Fibroblast of lung (primary cell): ENCODE measurements around the gene MAP3K15.

Experiments
- CTCF ChIP-seq, 2 donors: IDR thresholded peaks in 1 of 2; conservative IDR thresholded peaks in 1 of 2; 1 replicate in 1 of 2; 2 replicates in 1 of 2; pipeline ENCODE4 v1.5.1; 2011 to 2012; ENCODE audit warnings: low read length in 2 of 2, control low read depth in 1 of 2, inconsistent platforms in 1 of 2, low read depth in 1 of 2, mild to moderate bottlenecking in 1 of 2
- EZH2 ChIP-seq: IDR thresholded peaks from 2 replicates; pipeline ENCODE4 v1.5.1; 2012; ENCODE audit warnings: low read length, control low read depth, mild to moderate bottlenecking; ENCODE audit errors: missing control alignments

GRCh38 chrX:19342331-19342906, 172.9 kb downstream of the MAP3K15 start:
- TF ChIP-seq CTCF (conservative IDR thresholded peaks at IDR 0.05 in 1 of 2, IDR thresholded peaks at IDR 0.05 in 1 of 2; ENCODE audit: low read depth in 1 of 2, low read length in 2 of 2) (no peak), EZH2 (no peak)
